ENCODE measurements around the gene PLCG1. TPM values are rescaled to one million over a fixed set of nuclear protein-coding genes. Genes with fewer than 3 reads are reported as not detected.

Gene PLCG1
- total RNA-seq, 1 donor from 2014 or later: 320 TPM

DNA sequence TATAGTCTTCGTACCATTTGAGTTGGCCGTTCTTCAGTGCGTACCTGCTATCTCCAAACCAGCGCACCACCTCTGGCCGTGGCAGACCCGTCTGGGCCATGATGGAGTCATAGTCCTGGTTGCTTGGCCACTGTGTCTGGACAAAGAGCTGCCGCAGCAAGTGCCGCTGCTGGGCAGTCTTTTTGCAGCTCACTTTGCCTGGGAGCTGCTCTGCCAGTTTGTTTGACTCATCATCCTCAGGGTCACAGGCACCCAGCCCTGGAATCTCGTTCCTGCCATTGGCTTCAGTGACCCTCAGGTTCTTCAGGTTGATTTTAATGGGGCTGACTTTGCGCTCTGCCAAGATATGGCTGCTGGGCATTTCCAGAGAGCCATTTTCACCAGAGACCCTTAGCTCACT, 65.1 kb downstream of the PLCG1 start:
- no peak overlapping the region for H3K4me3 Mint-ChIP-seq
- no peak for DNase-seq (ENCODE audit: low read depth, low spot score)
- peaks cover 20% of the 10 kb centered on the region for H3K9me3 Mint-ChIP-seq
- TF ChIP-seq, protein P1, sequence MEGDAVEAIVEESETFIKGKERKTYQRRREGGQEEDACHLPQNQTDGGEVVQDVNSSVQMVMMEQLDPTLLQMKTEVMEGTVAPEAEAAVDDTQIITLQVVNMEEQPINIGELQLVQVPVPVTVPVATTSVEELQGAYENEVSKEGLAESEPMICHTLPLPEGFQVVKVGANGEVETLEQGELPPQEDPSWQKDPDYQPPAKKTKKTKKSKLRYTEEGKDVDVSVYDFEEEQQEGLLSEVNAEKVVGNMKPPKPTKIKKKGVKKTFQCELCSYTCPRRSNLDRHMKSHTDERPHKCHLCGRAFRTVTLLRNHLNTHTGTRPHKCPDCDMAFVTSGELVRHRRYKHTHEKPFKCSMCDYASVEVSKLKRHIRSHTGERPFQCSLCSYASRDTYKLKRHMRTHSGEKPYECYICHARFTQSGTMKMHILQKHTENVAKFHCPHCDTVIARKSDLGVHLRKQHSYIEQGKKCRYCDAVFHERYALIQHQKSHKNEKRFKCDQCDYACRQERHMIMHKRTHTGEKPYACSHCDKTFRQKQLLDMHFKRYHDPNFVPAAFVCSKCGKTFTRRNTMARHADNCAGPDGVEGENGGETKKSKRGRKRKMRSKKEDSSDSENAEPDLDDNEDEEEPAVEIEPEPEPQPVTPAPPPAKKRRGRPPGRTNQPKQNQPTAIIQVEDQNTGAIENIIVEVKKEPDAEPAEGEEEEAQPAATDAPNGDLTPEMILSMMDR (conservative IDR thresholded peaks at IDR 0.05): no peak
- no peaks in the 10 kb centered on the region for H3K4me1 Mint-ChIP-seq
- no peaks in the 10 kb centered on the region for H3K27me3 Mint-ChIP-seq (ENCODE audit: low read depth)
- H3K27ac Mint-ChIP-seq (ENCODE audit: unreplicated experiment): no peak overlapping the region
- H3K36me3 Mint-ChIP-seq (ENCODE audit: low read depth): peaks cover 58% of the 10 kb centered on the region

DNA sequence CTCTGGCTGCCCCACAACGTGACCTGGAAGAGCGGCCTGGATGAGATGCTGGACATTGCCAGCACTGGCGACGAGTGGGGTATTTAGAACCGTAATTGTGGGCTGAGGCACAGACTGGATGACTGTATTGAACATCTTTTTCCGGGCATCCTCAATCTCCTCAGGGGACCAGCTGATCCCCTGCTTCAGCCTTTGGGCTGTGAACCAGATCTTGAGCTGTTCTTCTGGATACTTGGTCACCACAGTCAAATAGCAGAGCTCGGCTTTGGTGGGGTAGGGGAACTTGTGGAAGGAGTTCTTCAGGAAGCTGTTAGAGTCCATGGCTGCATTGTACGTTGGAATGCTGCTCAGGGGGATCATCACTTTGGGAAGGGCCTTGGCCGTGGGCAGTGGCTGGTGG, 66.3 kb downstream of the PLCG1 start:
- Mint-ChIP-seq H3K4me3 (no peak overlapping the region), H3K36me3 (ENCODE audit: low read depth) (peaks cover 53% of the 10 kb centered on the region), H3K27ac (ENCODE audit: unreplicated experiment) (peak overlapping the region; percentile 62), H3K9me3 (peaks cover 16% of the 10 kb centered on the region), H3K4me1 (no peaks in the 10 kb centered on the region), H3K27me3 (ENCODE audit: low read depth) (no peaks in the 10 kb centered on the region)
- TF ChIP-seq, protein P1 (conservative IDR thresholded peaks at IDR 0.05): no peak
- DNase-seq (ENCODE audit: low read depth, low spot score): no peak

DNA sequence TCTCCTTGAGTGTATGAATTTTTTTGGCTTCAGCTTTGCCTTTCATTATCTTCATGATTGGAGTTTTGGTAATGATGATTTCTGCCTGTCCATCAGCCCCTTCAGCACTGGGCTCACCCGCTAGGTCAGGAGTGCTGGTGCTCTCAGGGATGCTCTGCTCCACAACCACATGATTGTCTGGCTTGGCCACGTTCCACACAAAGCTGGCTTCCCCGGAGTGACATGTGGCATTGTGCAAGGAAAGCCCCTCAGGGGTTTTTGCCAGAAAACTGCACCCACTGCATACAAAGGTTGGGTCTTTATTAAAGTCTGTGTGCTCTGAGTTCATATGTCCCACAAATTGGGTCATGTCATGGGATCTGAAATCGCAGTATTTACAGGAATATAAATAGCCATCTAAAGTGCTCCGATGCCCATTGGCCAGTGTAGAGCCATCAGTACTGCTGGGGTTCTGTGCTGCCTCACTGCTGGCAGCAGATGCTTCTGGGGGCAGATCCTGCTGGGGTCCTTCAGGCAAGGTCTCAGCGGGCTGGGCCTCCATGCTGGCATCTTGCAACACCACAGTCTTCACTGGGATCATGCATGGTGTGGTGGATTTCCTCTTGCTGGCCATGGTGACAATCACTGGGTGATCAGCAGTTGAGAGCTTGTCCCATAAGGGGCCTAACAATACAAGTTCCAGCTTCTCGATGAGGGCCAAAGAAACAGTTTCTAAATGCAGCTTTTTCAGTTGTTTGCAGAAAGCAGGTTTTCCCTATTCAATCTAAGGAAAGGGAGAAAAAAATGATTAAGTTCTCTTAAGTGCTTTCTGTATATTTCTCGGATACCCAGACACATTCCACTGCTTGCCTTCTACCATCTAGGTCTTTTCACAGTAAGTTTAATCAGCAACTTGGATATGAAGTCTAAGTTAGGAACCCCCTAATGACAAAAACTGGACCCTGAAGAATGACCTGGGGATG, 67.2 kb downstream of the PLCG1 start:
- Mint-ChIP-seq H3K27ac (ENCODE audit: unreplicated experiment) (no peak overlapping the region), H3K4me3 (no peak overlapping the region), H3K9me3 (peaks cover 11% of the 10 kb centered on the region), H3K27me3 (ENCODE audit: low read depth) (no peaks in the 10 kb centered on the region), H3K4me1 (no peaks in the 10 kb centered on the region), H3K36me3 (ENCODE audit: low read depth) (peaks cover 46% of the 10 kb centered on the region)
- no peak for DNase-seq (ENCODE audit: low read depth, low spot score)
- TF ChIP-seq, protein P1 (conservative IDR thresholded peaks at IDR 0.05): no peak

DNA sequence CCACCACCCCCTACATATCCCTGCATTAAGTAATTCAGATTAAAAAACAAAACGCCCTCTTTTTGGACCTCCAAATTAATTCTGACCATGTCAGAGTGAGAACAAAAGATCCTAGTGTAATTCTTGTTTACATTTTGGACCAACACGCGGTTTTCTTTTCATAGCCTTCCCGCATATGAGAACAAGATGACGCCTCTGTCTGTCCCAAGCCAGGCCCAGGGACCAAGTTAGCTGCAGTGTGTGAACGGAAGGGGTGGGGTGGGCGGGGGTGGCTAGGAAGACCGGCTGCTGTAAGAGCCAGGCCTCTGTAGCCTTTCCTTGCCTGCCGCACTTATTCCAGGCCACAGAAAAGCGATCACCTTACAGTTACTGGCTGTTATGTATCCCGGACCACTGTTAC, 68.0 kb downstream of the PLCG1 start:
- no peak for DNase-seq (ENCODE audit: low read depth, low spot score)
- Mint-ChIP-seq H3K9me3 (peaks cover 11% of the 10 kb centered on the region), H3K27me3 (ENCODE audit: low read depth) (no peaks in the 10 kb centered on the region), H3K4me1 (no peaks in the 10 kb centered on the region), H3K27ac (ENCODE audit: unreplicated experiment) (no peak overlapping the region), H3K4me3 (no peak overlapping the region), H3K36me3 (ENCODE audit: low read depth) (peaks cover 42% of the 10 kb centered on the region)
- TF ChIP-seq, protein P1 (conservative IDR thresholded peaks at IDR 0.05): no peak

DNA sequence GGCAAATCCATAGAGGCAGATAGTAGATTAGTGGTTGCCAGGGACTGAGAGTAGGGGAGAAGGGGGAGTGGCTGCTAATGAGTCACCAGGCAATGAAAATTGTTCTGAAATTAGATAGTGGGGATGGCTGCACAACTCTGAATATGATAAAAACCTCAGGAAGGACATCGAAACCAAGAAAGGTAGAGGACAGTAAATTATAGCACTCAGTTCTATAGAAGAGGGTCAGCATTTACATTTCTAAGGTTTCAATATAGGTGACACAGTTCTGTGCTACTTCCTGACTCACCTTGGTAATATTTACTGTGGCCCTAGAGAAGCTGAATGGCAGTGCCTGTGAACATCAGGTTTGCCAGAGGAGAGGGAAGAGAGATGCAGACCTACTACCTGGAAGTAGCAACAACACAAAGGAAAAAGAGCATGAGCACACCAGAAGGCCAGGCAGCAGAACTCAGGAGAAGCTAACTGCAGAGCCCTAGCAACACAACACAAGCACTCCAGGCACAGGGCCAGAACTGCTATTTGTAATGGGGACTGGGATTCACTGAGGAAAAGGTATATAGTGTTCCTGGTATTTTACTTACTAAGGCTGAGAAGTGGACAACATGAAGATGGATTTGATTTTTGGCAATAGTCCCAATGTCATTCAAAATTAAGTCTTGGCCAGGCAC, 75.9 kb downstream of the PLCG1 start:
- no peak overlapping the region for H3K4me3 Mint-ChIP-seq
- no peaks in the 10 kb centered on the region for H3K4me1 Mint-ChIP-seq
- no peak overlapping the region for H3K27ac Mint-ChIP-seq (ENCODE audit: unreplicated experiment)
- no peaks in the 10 kb centered on the region for H3K27me3 Mint-ChIP-seq (ENCODE audit: low read depth)
- TF ChIP-seq, protein P1 (conservative IDR thresholded peaks at IDR 0.05): no peak
- no peaks in the 10 kb centered on the region for H3K9me3 Mint-ChIP-seq
- no peak for DNase-seq (ENCODE audit: low read depth, low spot score)
- no peaks in the 10 kb centered on the region for H3K36me3 Mint-ChIP-seq (ENCODE audit: low read depth)
